Measurements from ENCODE around the gene JADE2.

DNA sequence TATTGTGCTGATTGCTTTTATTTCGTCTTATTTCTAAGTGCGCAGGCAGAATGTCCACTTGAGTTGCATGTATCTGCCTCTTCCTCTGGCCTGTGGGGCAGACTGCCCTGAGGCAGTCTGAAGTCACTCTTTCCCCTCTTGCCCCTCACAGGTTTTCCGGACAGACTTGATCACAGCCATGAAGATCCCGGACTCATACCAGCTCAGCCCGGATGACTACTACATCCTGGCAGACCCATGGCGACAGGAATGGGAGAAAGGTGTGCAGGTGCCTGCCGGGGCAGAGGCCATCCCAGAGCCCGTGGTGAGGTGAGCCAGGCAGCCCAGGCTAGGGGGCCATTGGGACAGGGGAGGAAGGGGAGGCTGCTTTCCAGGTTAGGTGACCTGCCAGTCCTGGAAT, 26.4 kb downstream of the JADE2 start:
- TF ChIP-seq CTCF (conservative IDR thresholded peaks at IDR 0.05; ENCODE audit: low read depth, low read length) (no peak), EZH2 (IDR thresholded peaks at IDR 0.05; ENCODE audit: borderline replicate concordance, low read depth, low read length, poor library complexity, severe bottlenecking) (no peak)

Data from A673 (cell line).